Fibroblast of lung (primary cell): Measurements from ENCODE around the gene DSG1. TPM values are rescaled to one million over a fixed set of nuclear protein-coding genes. Genes with fewer than 3 reads are reported as not detected.

Experiments
- DNase-seq, 2 donors: peaks; one replicate each; pipeline versions ENCODE4 v3.0.0 to v3.0.0-alpha.2; 2010; ENCODE audit warnings: low read depth in 2 of 2
- H2AFZ ChIP-seq: 2 replicates; pipeline ENCODE4 v1.5.1; 2012; ENCODE audit warnings: low read length, control low read depth, inconsistent platforms
- H3K27ac ChIP-seq: 2 replicates; pipeline ENCODE4 v1.5.1; 2011; ENCODE audit warnings: low read length, control low read depth; ENCODE audit not compliant: insufficient read depth
- H3K27me3 ChIP-seq: 2 replicates; pipeline ENCODE4 v1.5.1; 2011; ENCODE audit warnings: mild to moderate bottlenecking, low read length; ENCODE audit not compliant: control insufficient read depth, insufficient read depth
- H3K36me3 ChIP-seq: 2 replicates; pipeline ENCODE4 v1.5.1; 2011; ENCODE audit warnings: low read length; ENCODE audit not compliant: control insufficient read depth, insufficient read depth
- H3K4me1 ChIP-seq: 2 replicates; pipeline ENCODE4 v1.5.1; 2011; ENCODE audit warnings: low read length; ENCODE audit not compliant: control insufficient read depth, insufficient read depth; ENCODE audit errors: extremely low read depth
- H3K4me2 ChIP-seq: 2 replicates; pipeline ENCODE4 v1.5.1; 2011; ENCODE audit warnings: low read length, control low read depth; ENCODE audit not compliant: insufficient read depth; ENCODE audit errors: extremely low read depth
- H3K4me3 ChIP-seq, 4 experiments: fragments of 200-600 bp in 1 of 4; sonication (generic) in 1 of 4; replicated peaks in 1 of 4; 2 replicates each; pipeline ENCODE4 v1.5.1; 2011 to 2016; ENCODE audit warnings: low read length in 4 of 4, low read depth in 3 of 4, mild to moderate bottlenecking in 3 of 4, control low read depth in 2 of 4, inconsistent platforms in 1 of 4, mixed read lengths in 1 of 4; ENCODE audit not compliant: insufficient read depth in 1 of 4; ENCODE audit errors: control extremely low read depth in 1 of 4
- H3K79me2 ChIP-seq: 2 replicates; pipeline ENCODE4 v1.5.1; 2012; ENCODE audit warnings: mild to moderate bottlenecking, low read length, inconsistent platforms; ENCODE audit not compliant: control insufficient read depth, insufficient read depth
- H3K9ac ChIP-seq: 2 replicates; pipeline ENCODE4 v1.5.1; 2011; ENCODE audit warnings: mild to moderate bottlenecking, low read length, control low read depth; ENCODE audit not compliant: insufficient read depth
- H3K9me3 ChIP-seq: 2 replicates; pipeline ENCODE4 v1.5.1; 2012; ENCODE audit warnings: low read depth, low read length; ENCODE audit not compliant: control insufficient read depth, insufficient read depth
- H4K20me1 ChIP-seq: 2 replicates; pipeline ENCODE4 v1.5.1; 2011; ENCODE audit warnings: low read length; ENCODE audit not compliant: control insufficient read depth, insufficient read depth; ENCODE audit errors: extremely low read depth
- CTCF ChIP-seq, 2 donors: IDR thresholded peaks in 1 of 2; conservative IDR thresholded peaks in 1 of 2; 1 replicate in 1 of 2; 2 replicates in 1 of 2; pipeline ENCODE4 v1.5.1; 2011 to 2012; ENCODE audit warnings: low read length in 2 of 2, control low read depth in 1 of 2, inconsistent platforms in 1 of 2, low read depth in 1 of 2, mild to moderate bottlenecking in 1 of 2
- EZH2 ChIP-seq: IDR thresholded peaks from 2 replicates; pipeline ENCODE4 v1.5.1; 2012; ENCODE audit warnings: low read length, control low read depth, mild to moderate bottlenecking; ENCODE audit errors: missing control alignments
- polyA plus RNA-seq, 2 donors: library from polyadenylated mRNA; depleted of rRNA in 1 of 2; stranded (reverse) in 1 of 2; unstranded in 1 of 2; fragments of >200 nt; gene quantifications; 2 replicates each; pipeline ENCODE4 v1.2.1, GENCODE V29; 2011 to 2012; ENCODE audit warnings: missing spikeins in 1 of 2
- total RNA-seq: library from RNA; depleted of rRNA; stranded (reverse); fragments of >200 nt; gene quantifications from 2 replicates; pipeline ENCODE4 v1.2.1, GENCODE V29; 2014

Gene DSG1
- total and polyA plus RNA-seq, 2 donors (not counting 1 experiment from before 2014, with no cell fraction given): not detected

- H3K4me2 ChIP-seq: no peak overlapping the region
- H3K27ac ChIP-seq: no peak overlapping the region
- no peaks in the 10 kb centered on the region for H4K20me1 ChIP-seq
- H3K27me3 ChIP-seq: no peaks in the 10 kb centered on the region
- no peaks in the 10 kb centered on the region for H3K36me3 ChIP-seq
- no peaks in the 10 kb centered on the region for H3K79me2 ChIP-seq
- no peak overlapping the region for H2AFZ ChIP-seq
- no peak overlapping the region for H3K4me3 ChIP-seq
- no peak for DNase-seq
- H3K9me3 ChIP-seq: no peaks in the 10 kb centered on the region
- no peak overlapping the region for H3K9ac ChIP-seq
- no peaks in the 10 kb centered on the region for H3K4me1 ChIP-seq
- TF ChIP-seq CTCF (conservative IDR thresholded peaks at IDR 0.05 in 1 of 2, IDR thresholded peaks at IDR 0.05 in 1 of 2; ENCODE audit: low read depth in 1 of 2, low read length in 2 of 2) (no peak), EZH2 (no peak)
These were observed 47.4 kb upstream of the DSG1 start for GRCh38 chr18:31270578-31270977.

- no peak overlapping the region for H2AFZ ChIP-seq
- TF ChIP-seq CTCF (conservative IDR thresholded peaks at IDR 0.05 in 1 of 2, IDR thresholded peaks at IDR 0.05 in 1 of 2; ENCODE audit: low read depth in 1 of 2, low read length in 2 of 2) (no peak), EZH2 (no peak)
- H3K9ac ChIP-seq: no peak overlapping the region
- no peak for DNase-seq
- no peaks in the 10 kb centered on the region for H3K9me3 ChIP-seq
- no peak overlapping the region for H3K4me2 ChIP-seq
- no peaks in the 10 kb centered on the region for H4K20me1 ChIP-seq
- no peaks in the 10 kb centered on the region for H3K4me1 ChIP-seq
- no peak overlapping the region for H3K4me3 ChIP-seq
- no peaks in the 10 kb centered on the region for H3K27me3 ChIP-seq
- no peaks in the 10 kb centered on the region for H3K36me3 ChIP-seq
- no peaks in the 10 kb centered on the region for H3K79me2 ChIP-seq
- H3K27ac ChIP-seq: no peak overlapping the region
These were observed 44.0 kb upstream of the DSG1 start for GRCh38 chr18:31273812-31274527.

GRCh38 chr18:31274931-31275330 lies 43.0 kb upstream of the DSG1 start:
- H3K79me2 ChIP-seq: no peaks in the 10 kb centered on the region
- no peak overlapping the region for H3K9ac ChIP-seq
- no peak overlapping the region for H3K4me2 ChIP-seq
- no peaks in the 10 kb centered on the region for H3K9me3 ChIP-seq
- TF ChIP-seq EZH2 (no peak), CTCF (conservative IDR thresholded peaks at IDR 0.05 in 1 of 2, IDR thresholded peaks at IDR 0.05 in 1 of 2; ENCODE audit: low read depth in 1 of 2, low read length in 2 of 2) (no peak)
- no peaks in the 10 kb centered on the region for H3K4me1 ChIP-seq
- DNase-seq: peak; percentile 9 to 69
- H3K27me3 ChIP-seq: no peaks in the 10 kb centered on the region
- no peak overlapping the region for H3K4me3 ChIP-seq
- no peak overlapping the region for H3K27ac ChIP-seq
- no peaks in the 10 kb centered on the region for H3K36me3 ChIP-seq
- no peaks in the 10 kb centered on the region for H4K20me1 ChIP-seq
- H2AFZ ChIP-seq: no peak overlapping the region
